Measurements from ENCODE around the gene SNX2. TPM values are rescaled to one million over a fixed set of nuclear protein-coding genes. Genes with fewer than 3 reads are reported as not detected.
A peak's percentile ranks its signal among the peaks of the same experiment; 100 is the strongest.

The SNX2 gene
- polyA plus RNA-seq, 4 donors: 92.1 to 172 (median 156) TPM

DNA sequence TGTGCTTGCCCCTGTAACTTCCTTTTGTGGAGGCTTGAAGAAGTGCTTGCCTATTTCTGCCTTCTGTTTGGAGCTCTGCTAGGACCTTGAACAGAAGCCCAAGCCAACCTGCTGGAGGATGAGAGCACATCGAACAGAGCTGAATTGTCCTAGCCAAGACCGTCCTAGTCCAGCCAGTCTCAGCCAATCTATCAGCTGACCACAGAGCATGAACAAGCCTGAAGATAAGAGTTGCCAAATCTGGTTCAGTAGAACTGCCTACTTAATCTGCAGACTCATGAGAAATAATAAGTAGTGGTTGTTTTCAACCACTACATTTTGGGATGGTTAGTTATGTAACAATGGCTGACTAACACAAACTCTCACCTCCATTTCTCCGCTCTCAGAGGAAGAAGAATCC lies 4.4 kb upstream of the SNX2 start:
- DNase-seq (ENCODE audit: low read depth in 4 of 4, low spot score in 3 of 4): no peak

DNA sequence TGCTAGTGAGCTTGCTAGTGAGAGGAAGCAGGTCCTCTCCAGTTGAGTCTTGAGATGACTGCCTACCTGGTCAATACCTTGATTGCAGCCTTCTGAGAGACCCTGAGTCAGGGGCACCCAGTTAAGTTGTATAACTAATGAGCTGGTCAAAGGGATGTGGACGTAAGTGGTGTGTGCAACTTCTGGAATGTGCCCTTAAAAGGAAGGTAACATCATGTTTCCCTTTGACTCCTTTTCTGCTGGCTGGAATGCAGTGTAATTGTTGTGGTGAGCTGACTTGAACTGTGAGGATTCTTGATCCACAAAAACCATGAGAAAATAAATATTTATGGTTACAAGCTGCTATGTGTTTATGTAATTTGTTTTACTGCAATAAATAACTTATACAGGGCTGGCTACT lies 2.4 kb upstream of the SNX2 start:
- DNase-seq (ENCODE audit: low read depth in 4 of 4, low spot score in 3 of 4): no peak

GRCh38 chr5:122773619-122774018 lies 1.3 kb upstream of the SNX2 start:
- no peak for DNase-seq (ENCODE audit: low read depth in 4 of 4, low spot score in 3 of 4)

GRCh38 chr5:122774519-122774860 lies 390 bp upstream of the SNX2 start:
- DNase-seq (ENCODE audit: low read depth in 4 of 4, low spot score in 3 of 4): no peak

DNA sequence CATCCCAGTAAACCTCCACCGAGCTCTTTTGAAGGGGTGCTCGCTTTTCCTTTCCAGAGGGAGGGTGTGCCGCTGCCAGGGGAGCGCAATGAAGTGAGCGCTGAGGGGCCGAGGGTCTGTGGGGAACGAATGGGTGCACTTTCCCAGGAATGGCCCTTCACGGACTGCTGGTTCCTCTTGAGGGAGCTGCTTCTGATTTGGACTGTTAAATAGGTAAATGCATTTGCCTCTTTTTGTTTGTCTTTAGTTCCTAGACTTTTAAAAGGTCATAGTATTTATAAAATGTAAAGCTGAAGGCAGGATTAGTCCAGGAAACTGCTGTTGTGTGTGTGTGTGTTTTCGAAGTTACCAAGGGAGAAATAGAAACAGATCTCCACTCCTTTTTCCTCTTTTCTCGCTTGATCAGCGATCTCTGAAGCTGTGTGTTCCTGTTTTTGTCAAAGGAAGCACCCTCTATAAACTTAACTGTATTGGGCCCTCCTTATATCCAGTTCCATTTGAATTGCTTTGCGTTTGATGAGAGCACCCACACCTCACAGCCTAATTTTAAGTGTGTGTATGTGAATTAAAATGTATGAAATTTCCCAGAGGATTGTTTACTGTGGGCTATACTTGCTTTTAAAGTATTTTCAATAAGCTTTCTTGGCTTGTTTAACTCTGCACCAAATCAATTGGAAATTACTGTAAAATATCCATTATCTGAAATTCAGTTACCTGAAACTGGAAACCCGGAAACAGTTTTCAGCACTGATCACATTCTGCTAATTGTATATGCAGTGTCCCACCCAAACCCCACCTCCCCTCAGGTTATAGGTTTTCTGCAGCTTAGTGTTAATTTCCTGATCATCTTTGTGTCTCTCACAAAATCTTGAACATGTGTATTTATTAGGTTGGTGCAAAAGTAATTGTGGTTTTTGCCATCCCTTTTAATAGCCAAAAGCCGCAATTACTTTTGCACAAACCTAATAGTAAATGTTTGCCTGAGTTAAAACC lies 966 bp downstream of the SNX2 start:
- DNase-seq (ENCODE audit: low read depth in 4 of 4, low spot score in 3 of 4): peak in 3 of 4 donors; percentile 31 to 44 (median 35)

DNA sequence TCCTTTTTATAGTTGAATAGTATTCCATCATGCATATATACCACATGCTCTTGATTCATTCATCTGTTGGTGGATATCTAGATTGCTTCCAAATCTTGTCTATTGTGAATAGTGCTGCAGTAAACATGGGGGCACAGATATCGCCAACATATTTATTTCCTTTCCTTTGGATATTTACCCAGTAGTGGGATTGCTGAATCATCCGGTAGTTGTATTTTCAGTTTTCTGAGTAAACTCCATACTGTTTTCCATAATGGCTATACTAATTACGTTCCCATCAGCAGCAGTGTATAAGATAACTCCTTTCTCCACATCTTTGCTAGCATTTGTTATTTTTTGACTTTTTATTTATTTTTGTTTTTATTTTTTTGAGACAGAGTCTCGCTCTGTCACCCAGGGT lies 3.3 kb downstream of the SNX2 start:
- no peak for DNase-seq (ENCODE audit: low read depth in 4 of 4, low spot score in 3 of 4)

DNA sequence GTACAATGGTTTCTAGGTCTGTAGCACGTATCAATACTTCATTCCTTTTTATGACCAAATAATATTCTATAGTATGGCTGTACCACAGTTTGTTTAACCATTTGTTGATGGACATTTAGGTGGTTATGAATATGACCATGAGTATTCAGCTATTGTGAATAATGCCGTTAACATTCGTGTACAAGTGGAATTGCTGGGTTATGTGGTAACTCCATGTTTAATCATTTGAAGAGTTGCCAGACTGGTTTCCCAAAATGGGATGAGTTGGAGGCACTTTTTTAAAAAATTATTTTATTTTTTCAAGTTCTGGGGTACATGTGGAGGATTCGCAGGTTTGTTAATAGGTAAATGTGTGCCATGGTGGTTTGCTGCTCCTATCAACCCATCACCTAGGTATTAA lies 4.6 kb downstream of the SNX2 start:
- no peak for DNase-seq (ENCODE audit: low read depth in 4 of 4, low spot score in 3 of 4)

DNA sequence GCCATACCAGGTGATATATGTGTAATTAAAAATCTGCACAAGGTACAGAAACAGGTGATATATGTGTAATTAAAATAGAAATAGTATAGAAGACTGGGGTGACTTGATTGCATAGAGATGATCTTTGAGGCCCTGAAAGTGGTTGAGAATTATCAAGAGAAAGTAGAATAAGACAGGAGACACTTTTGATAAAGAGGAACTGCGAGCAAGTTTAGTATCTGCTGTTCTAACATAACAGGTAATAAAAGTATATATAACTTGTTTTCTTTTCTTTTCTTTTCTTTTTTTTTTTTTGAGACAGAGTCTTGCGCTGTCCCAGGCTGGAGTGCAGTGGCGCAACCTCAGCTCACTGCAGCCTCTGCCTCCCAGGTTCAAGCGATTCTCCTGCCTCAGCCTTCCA lies 5.4 kb downstream of the SNX2 start:
- no peak for DNase-seq (ENCODE audit: low read depth in 4 of 4, low spot score in 3 of 4)

GRCh38 chr5:122781465-122781864 lies 6.6 kb downstream of the SNX2 start:
- no peak for DNase-seq (ENCODE audit: low read depth in 4 of 4, low spot score in 3 of 4)

GRCh38 chr5:122785294-122785693 lies 10.4 kb downstream of the SNX2 start:
- DNase-seq (ENCODE audit: low read depth in 4 of 4, low spot score in 3 of 4): no peak

GRCh38 chr5:122788371-122788770 lies 13.5 kb downstream of the SNX2 start:
- no peak for DNase-seq (ENCODE audit: low read depth in 4 of 4, low spot score in 3 of 4)

GRCh38 chr5:122788996-122789395 lies 14.1 kb downstream of the SNX2 start:
- DNase-seq (ENCODE audit: low read depth in 4 of 4, low spot score in 3 of 4): no peak

- no peak for DNase-seq (ENCODE audit: low read depth in 4 of 4, low spot score in 3 of 4)
Observed at GRCh38 chr5:122789461-122790171, 14.7 kb downstream of the SNX2 start.

GRCh38 chr5:122790354-122791103 lies 15.6 kb downstream of the SNX2 start:
- no peak for DNase-seq (ENCODE audit: low read depth in 4 of 4, low spot score in 3 of 4)

DNA sequence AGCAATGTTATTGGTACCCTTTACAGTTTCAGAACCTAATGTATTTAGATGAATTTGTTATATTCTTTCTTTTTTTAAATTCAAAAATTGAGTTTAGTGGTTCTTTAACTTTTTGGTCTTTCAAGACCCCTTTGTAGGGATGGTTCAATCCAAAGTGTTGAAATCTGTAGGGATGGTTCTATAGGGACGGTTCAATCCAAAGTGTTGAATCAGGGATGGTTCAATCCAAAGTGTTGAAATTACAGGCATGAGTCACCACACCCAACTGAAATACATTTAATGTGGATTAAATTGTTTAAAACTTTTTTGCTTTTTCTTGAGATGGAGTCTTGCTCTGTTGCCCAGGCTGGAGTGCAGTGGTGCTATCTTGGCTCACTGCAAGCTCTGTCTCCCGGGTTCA lies 30.6 kb downstream of the SNX2 start:
- no peak for DNase-seq (ENCODE audit: low read depth in 4 of 4, low spot score in 3 of 4)

- no peak for DNase-seq (ENCODE audit: low read depth in 4 of 4, low spot score in 3 of 4)
Observed at GRCh38 chr5:122810405-122810804, 35.5 kb downstream of the SNX2 start.

DNA sequence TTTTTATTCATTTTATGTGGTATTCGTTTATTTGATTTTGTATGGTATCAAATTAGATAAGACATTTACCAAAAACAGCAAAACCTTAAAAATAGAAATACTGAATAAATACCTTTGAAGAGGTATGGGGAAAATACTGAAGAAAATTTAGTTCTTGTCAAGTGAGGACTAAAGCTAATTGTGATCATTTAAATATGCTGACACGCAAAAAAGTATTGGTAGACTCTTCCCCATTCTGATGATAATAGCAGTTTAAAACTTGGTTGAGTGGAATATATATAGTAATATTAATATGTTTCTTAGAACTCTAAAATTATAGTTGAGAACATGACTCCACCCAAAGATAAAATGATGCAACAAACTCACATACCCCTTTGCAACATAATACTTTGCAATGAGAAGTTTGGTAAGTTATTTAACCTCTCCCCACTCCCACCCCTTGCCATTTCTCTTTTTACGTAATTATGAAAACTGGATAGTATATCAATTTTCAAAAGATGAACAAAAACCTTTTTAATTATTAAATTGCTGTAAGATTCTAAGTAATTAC lies 40.4 kb downstream of the SNX2 start:
- DNase-seq (ENCODE audit: low read depth in 4 of 4, low spot score in 3 of 4): no peak

DNA sequence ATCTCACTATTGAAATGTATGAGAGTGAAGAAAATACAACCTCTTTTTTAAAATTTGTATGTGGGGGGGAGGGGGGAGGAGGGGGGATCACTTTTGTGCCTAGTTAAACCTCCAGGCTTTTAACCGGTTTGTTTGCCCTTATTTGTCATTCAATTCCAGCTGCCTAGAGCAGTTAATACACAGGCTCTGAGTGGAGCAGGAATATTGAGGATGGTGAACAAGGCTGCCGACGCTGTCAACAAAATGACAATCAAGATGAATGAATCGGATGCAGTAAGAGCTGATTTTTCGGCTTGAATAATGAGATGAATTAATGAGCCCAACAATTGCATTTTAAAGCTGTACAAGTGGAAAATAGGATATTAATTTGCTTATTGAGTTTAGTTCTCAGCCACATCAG lies 41.9 kb downstream of the SNX2 start:
- DNase-seq (ENCODE audit: low read depth in 4 of 4, low spot score in 3 of 4): no peak

- no peak for DNase-seq (ENCODE audit: low read depth in 4 of 4, low spot score in 3 of 4)
Observed at GRCh38 chr5:122831984-122832383, 57.1 kb downstream of the SNX2 start.

- no peak for DNase-seq (ENCODE audit: low read depth in 4 of 4, low spot score in 3 of 4)
Observed at GRCh38 chr5:122835681-122836080, 60.8 kb downstream of the SNX2 start.

- DNase-seq (ENCODE audit: low read depth in 4 of 4, low spot score in 3 of 4): no peak
Observed at GRCh38 chr5:122836947-122837346, 62.1 kb downstream of the SNX2 start.

Measured in left renal pelvis (tissue), 4 donors.